ENCODE data around the gene FADS3. TPM values are rescaled to one million over a fixed set of nuclear protein-coding genes. Genes with fewer than 3 reads are reported as not detected.

Gene FADS3
- total RNA-seq, 2 experiments from 2014 or later: 10.3 to 13.9 TPM

GRCh38 chr11:61832754-61833153 lies 58.6 kb downstream of the FADS3 start:
- TF ChIP-seq CTCF (IDR thresholded peaks at IDR 0.05): no peak
- CTCF ChIA-PET: interaction anchor here (2.2 kb wide), 1 partner anchor 17 kb away, joined by 11 read pairs; the partner anchor contains the start of gene FADS1
- Mint-ChIP-seq H3K9me3 (no peaks in the 10 kb centered on the region), H3K4me3 (no peak overlapping the region), H3K27me3 (peaks cover 9% of the 10 kb centered on the region), H3K27ac (peak overlapping the region; percentile 15), H3K4me1 (ENCODE audit: low read depth) (peaks cover 52% of the 10 kb centered on the region), H3K36me3 (ENCODE audit: low read depth) (peaks cover 49% of the 10 kb centered on the region)
- intact Hi-C loops (cut with micrococcal nuclease): no loop called here
- POLR2A ChIA-PET: interaction anchor here (2.4 kb wide), 1 partner anchor 16 kb away, joined by 22 read pairs; the partner anchor contains the start of gene FADS1
- DNase-seq: no peak
- ATAC-seq: no peak

DNA sequence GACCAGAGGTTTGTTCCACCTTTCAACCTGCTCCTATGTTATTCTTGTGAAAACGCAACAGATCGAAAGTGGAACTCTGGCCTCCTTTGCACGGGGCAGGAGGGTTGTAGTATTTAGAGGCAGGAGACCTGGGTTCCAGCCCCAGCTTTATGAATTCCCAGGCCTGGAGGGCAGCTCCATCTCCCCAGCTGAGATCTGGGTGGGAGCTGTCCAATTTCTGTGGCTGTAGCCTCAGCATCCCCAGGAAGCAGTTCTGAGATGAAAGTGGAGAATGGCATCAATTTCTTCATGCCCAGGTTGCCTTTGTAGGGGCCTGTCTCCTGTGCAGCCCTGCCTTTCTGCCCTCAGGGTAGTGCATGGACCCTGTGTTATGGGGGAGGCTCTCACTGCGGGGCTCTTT lies 59.1 kb downstream of the FADS3 start:
- ChIA-PET POLR2A (no interaction called here), CTCF (interaction anchor here (1.4 kb wide), 1 partner anchor 38 kb away, joined by 3 read pairs; no protein-coding TSS in a partner anchor)
- Mint-ChIP-seq H3K4me1 (ENCODE audit: low read depth) (peaks cover 53% of the 10 kb centered on the region), H3K27me3 (peaks cover 9% of the 10 kb centered on the region), H3K36me3 (ENCODE audit: low read depth) (peaks cover 50% of the 10 kb centered on the region), H3K27ac (peak overlapping the region; percentile 59), H3K9me3 (no peaks in the 10 kb centered on the region), H3K4me3 (no peak overlapping the region)
- intact Hi-C loops (cut with micrococcal nuclease): no loop called here
- DNase-seq (no peak), ATAC-seq (no peak)
- no peak for TF ChIP-seq CTCF (IDR thresholded peaks at IDR 0.05)

DNA sequence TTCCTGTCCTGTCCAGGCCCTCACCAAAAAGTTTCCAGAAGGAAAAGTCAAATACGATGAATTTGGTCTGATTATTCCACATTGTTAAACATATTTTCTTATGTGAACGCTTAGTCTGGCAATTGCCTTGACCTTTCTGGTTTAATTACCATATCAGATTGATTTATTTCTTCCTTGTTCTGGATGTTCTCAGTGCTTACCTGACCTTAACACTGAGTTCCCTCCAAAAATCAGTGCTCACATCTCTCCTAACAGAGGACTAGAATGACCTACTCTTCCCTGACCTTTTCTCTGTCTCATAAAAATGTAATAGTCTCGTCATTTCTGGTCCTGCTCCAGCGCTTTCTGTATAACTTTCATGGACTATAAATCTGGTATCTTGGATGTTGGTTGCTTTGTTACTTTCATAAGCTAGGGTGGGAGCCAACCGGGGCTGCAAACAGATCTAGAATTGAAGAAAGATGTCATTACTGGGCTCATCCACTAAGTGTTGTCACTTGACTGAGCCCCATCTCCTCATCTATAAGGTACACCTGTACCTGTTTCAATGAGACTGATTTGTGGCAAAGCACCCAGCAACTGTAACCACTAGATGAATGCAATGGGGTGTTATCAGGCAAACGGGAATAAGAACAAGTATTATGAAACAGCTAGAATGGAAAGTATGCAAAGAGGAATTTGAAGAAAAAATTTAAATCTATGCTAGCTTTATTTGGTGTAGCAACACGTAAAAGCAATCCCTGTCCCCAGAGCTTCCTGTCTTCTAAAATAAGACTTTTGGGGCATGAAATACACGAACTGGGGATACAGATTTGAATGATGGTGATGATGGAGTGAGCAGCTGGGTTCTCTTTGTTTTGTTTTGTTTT lies 60.9 kb downstream of the FADS3 start:
- ATAC-seq (no peak), DNase-seq (no peak)
- H3K27ac Mint-ChIP-seq: no peak overlapping the region
- POLR2A ChIA-PET: interaction anchor here (0.6 to 4.0 kb wide), 4 partner anchors 14 to 297 kb away, joined by 3 to 44 read pairs (median 4); partner anchors contain the start of gene FADS1
- H3K4me3 Mint-ChIP-seq: peak overlapping the region; percentile 86
- no peaks in the 10 kb centered on the region for H3K9me3 Mint-ChIP-seq
- peaks cover 9% of the 10 kb centered on the region for H3K27me3 Mint-ChIP-seq
- peaks cover 46% of the 10 kb centered on the region for H3K36me3 Mint-ChIP-seq (ENCODE audit: low read depth)
- CTCF ChIA-PET: interaction anchor here (0.9 to 1.7 kb wide), 6 partner anchors 10 to 252 kb away, joined by 3 to 8 read pairs (median 4); no protein-coding TSS in a partner anchor
- intact Hi-C loops (cut with micrococcal nuclease): no loop called here
- H3K4me1 Mint-ChIP-seq (ENCODE audit: low read depth): peaks cover 54% of the 10 kb centered on the region
- TF ChIP-seq CTCF (IDR thresholded peaks at IDR 0.05): no peak

- intact Hi-C loops (cut with micrococcal nuclease): no loop called here
- ATAC-seq: no peak
- Mint-ChIP-seq H3K4me3 (peak overlapping the region; percentile 86), H3K36me3 (ENCODE audit: low read depth) (peaks cover 46% of the 10 kb centered on the region), H3K27ac (no peak overlapping the region), H3K9me3 (no peaks in the 10 kb centered on the region), H3K4me1 (ENCODE audit: low read depth) (peaks cover 50% of the 10 kb centered on the region), H3K27me3 (peaks cover 9% of the 10 kb centered on the region)
- CTCF ChIA-PET: interaction anchor here (1.1 to 1.7 kb wide), 5 partner anchors 10 to 69 kb away, joined by 3 to 15 read pairs (median 4); no protein-coding TSS in a partner anchor
- DNase-seq: no peak
- POLR2A ChIA-PET: interaction anchor here (0.6 to 4.0 kb wide), 4 partner anchors 14 to 33 kb away, joined by 3 to 44 read pairs (median 4); partner anchors contain the start of gene FADS1
- TF ChIP-seq CTCF (IDR thresholded peaks at IDR 0.05): no peak
Measured at GRCh38 chr11:61829806-61830205, 61.5 kb downstream of the FADS3 start.

All from activated CD8-positive, alpha-beta T cell treated with anti-CD3 and anti-CD28 coated beads for 36 hours (primary cell).